Thoracic aorta (tissue), 2 donors: ENCODE measurements around the gene NDUFA5. TPM values are rescaled to one million over a fixed set of nuclear protein-coding genes. Genes with fewer than 3 reads are reported as not detected.
"Not testable (repeated sequence)": the region's sequence is repeated elsewhere in the genome, so short reads cannot be mapped to it uniquely, and the experiment has no call there.

ENCODE experiments used
- ATAC-seq: fragments of 150-250 bp; one replicate; pipeline ENCODE4 v1.8.0; 2017; ENCODE audit warnings: low read depth; ENCODE audit not compliant: insufficient number of reproducible peaks, low FRiP score
- DNase-seq: peaks from one replicate; pipeline ENCODE4 v3.0.0-alpha.2; 2020; ENCODE audit warnings: low spot score
- H3K27ac ChIP-seq, 2 donors: fragments of 200-600 bp; sonication (generic); 1 replicate in 1 of 2; 2 replicates in 1 of 2; pipeline ENCODE4 v1.5.1; 2016; ENCODE audit warnings: mild to moderate bottlenecking in 2 of 2, moderate library complexity in 2 of 2
- H3K27me3 ChIP-seq: fragments of 200-600 bp; sonication (generic); replicated peaks from 2 replicates; pipeline ENCODE4 v1.6.0; 2016; ENCODE audit warnings: mild to moderate bottlenecking; ENCODE audit not compliant: insufficient read depth
- H3K36me3 ChIP-seq: fragments of 200-600 bp; sonication (generic); one replicate; pipeline ENCODE4 v1.5.1; 2016
- H3K4me1 ChIP-seq, 2 donors: fragments of 200-600 bp; sonication (generic); 1 replicate in 1 of 2; 2 replicates in 1 of 2; pipeline versions ENCODE4 v1.5.1 to v1.6.0; 2016; ENCODE audit warnings: low read depth in 2 of 2, mild to moderate bottlenecking in 1 of 2; ENCODE audit not compliant: control insufficient read depth in 1 of 2
- H3K4me3 ChIP-seq: fragments of 200-600 bp; sonication (generic); 2 replicates; pipeline ENCODE4 v1.5.1; 2016; ENCODE audit warnings: mild to moderate bottlenecking
- H3K9me3 ChIP-seq: fragments of 200-600 bp; sonication (generic); 2 replicates; pipeline ENCODE4 v1.5.1; 2016
- total RNA-seq, 2 donors: library from RNA; depleted of rRNA; stranded (reverse); fragments of >200 nt; gene quantifications; one replicate each; pipeline versions ENCODE4 v1.1.0 to v1.2.3, GENCODE V29; 2016
- TF ChIP-seq, protein P1 (sequence below): fragments of 200-600 bp; sonication (generic); IDR thresholded peaks from one replicate; pipeline ENCODE4 v1.5.1; 2019; ENCODE audit warnings: antibody characterized with exemption

The NDUFA5 gene
- total RNA-seq, 2 donors from 2014 or later: 23.8 to 55.0 TPM

DNA sequence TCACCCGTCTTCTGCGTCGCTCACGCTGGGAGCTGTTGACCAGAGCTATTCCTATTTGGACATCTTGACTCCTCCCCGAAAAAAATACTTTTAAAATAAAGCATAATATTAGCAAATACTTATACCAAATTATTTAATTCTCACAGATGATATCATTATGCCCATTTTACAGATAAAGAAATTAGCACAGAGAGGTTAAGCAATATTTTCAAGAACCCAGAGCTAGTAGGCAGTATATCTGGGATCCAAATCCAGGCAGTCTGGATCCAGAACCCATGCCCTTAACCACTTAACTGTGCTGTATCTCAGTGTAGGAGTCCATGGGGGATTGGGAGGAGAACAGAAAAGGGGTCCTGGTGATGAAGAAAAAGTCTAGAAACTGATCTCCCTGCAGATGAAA, 29.4 kb downstream of the NDUFA5 start:
- Histone ChIP-seq H3K27me3 (no peaks in the 10 kb centered on the region), H3K27ac (no peak overlapping the region), H3K9me3 (no peaks in the 10 kb centered on the region), H3K4me1 (no peaks in the 10 kb centered on the region), H3K36me3 (no peaks in the 10 kb centered on the region), H3K4me3 (no peak overlapping the region)
- DNase-seq (no peak), ATAC-seq (no peak)
- TF ChIP-seq, protein P1, sequence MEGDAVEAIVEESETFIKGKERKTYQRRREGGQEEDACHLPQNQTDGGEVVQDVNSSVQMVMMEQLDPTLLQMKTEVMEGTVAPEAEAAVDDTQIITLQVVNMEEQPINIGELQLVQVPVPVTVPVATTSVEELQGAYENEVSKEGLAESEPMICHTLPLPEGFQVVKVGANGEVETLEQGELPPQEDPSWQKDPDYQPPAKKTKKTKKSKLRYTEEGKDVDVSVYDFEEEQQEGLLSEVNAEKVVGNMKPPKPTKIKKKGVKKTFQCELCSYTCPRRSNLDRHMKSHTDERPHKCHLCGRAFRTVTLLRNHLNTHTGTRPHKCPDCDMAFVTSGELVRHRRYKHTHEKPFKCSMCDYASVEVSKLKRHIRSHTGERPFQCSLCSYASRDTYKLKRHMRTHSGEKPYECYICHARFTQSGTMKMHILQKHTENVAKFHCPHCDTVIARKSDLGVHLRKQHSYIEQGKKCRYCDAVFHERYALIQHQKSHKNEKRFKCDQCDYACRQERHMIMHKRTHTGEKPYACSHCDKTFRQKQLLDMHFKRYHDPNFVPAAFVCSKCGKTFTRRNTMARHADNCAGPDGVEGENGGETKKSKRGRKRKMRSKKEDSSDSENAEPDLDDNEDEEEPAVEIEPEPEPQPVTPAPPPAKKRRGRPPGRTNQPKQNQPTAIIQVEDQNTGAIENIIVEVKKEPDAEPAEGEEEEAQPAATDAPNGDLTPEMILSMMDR: no peak

DNA sequence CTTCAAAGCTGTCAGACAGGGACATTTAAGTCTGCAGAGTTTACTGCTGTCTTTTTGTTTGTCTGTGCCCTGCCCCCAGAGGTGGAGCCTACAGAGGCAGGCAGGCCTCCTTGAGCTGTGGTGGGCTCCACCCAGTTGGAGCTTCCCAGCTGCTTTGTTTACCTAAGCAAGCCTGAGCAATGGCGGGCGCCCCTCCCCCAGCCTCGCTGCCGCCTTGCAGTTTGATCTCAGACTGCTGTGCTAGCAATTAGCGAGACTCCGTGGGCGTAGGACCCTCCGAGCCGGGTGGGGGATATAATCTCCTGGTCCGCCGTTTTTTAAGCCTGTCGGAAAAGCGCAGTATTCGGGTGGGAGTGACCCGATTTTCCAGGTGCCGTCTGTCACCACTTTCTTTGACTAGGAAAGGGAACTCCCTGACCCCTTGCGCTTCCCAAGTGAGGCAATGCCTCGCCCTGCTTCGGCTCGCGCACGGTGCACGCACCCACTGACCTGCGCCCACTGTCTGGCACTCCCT, 29.8 kb downstream of the NDUFA5 start:
- not testable (repeated sequence) for H3K9me3 ChIP-seq, H3K4me3 ChIP-seq, ATAC-seq, H3K36me3 ChIP-seq, H3K4me1 ChIP-seq, DNase-seq, H3K27me3 ChIP-seq, H3K27ac ChIP-seq

DNA sequence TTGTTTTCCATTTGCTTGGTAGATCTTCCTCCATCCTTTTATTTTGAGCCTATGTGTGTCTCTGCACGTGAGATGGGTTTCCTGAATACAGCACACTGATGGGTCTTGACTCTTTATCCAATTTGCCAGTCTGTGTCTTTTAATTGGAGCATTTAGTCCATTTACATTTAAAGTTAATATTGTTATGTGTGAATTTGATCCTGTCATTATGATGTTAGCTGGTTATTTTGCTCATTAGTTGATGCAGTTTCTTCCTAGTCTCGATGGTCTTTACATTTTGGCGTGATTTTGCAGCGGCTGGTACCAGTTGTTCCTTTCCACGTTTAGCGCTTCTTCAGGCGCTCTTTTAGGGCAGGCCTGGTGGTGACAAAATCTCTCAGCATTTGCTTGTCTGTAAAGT, 31.1 kb downstream of the NDUFA5 start:
- H3K4me1 ChIP-seq, ATAC-seq: not testable (repeated sequence)

DNA sequence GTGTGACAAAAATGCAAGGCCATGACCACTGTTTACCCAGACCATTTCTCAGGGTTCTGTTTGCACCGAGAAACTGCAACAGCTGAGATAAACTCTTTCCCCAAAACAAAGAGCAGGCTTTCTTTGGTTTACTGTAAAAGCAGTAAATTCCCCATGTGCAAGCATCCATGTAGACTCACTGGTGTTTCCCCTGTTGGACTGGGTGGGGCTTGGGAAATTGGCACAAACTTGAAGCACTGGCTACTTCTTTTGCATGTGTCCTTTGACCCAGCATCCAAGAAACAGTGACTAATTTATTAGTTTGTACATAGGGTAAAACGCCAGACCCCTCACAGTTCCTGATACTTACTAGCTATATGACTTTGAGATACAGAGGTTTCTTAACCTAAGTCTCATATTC, 35.6 kb downstream of the NDUFA5 start:
- H3K27ac ChIP-seq: no peak overlapping the region
- TF ChIP-seq, protein P1: no peak
- no peak overlapping the region for H3K4me3 ChIP-seq
- ATAC-seq (no peak), DNase-seq (no peak)
- H3K9me3 ChIP-seq: no peaks in the 10 kb centered on the region
- no peaks in the 10 kb centered on the region for H3K27me3 ChIP-seq
- no peaks in the 10 kb centered on the region for H3K36me3 ChIP-seq
- H3K4me1 ChIP-seq: no peaks in the 10 kb centered on the region

More for the DNA sequence above, 31.1 kb downstream of the NDUFA5 start:
- not testable (repeated sequence) for H3K27ac ChIP-seq, H3K27me3 ChIP-seq, H3K9me3 ChIP-seq, H3K4me3 ChIP-seq, DNase-seq, H3K36me3 ChIP-seq

DNA sequence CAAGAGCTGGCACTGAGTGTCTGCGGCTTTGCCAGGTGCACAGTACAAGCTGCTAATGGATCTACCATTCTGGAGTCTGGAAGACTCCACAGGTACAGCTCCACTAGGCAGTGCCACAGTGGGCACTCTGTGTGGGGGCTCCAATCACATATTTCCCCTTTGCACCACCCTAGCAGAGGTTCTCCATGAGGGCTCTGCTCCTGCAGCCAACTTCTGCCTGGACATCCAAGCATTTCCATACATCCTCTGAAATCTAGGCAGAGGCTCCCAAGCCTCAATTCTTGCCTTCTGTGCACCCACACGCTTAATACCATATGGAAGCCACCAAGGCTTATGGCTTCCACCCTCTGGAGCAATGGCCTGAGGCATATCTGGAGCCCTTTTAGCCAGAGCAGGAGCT, 52.4 kb downstream of the NDUFA5 start:
- peaks cover 6 to 7% of the 10 kb centered on the region in 2 donors for H3K4me1 ChIP-seq
- no peak overlapping the region for H3K27ac ChIP-seq
- H3K27me3 ChIP-seq: no peaks in the 10 kb centered on the region
- ATAC-seq (no peak), DNase-seq (no peak)
- peaks cover 7% of the 10 kb centered on the region for H3K9me3 ChIP-seq
- no peaks in the 10 kb centered on the region for H3K36me3 ChIP-seq
- no peak overlapping the region for H3K4me3 ChIP-seq
- TF ChIP-seq, protein P1: no peak

DNA sequence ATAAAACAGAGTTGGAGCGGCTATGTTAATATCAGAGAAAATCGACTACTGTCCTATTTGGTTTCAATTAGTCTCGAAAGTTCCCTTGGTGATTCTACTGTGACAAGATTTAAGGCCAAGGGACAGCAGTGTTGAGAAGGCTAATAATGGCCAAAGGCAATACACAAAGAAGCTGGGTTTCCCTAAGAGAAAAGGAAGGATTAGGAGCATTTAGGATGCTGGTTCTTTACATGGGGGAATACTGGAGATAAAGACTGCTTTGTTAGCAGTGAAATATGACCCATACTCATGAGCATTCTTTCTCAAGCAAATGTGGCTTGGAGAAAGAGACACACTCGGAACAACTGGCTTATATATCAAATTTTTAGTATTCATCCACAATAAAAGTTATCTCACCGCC, 55.4 kb downstream of the NDUFA5 start:
- H3K4me1 ChIP-seq: peaks cover 6 to 23% of the 10 kb centered on the region in 2 donors
- H3K9me3 ChIP-seq: peaks cover 7% of the 10 kb centered on the region
- DNase-seq: no peak
- TF ChIP-seq, protein P1: no peak
- no peak overlapping the region for H3K27ac ChIP-seq
- no peaks in the 10 kb centered on the region for H3K27me3 ChIP-seq
- H3K36me3 ChIP-seq: no peaks in the 10 kb centered on the region
- no peak for ATAC-seq
- no peak overlapping the region for H3K4me3 ChIP-seq
